SU-DHL-6 (cell line): ENCODE results near the gene SH3BGRL3.
"Not testable (repeated sequence)": the region's sequence is repeated elsewhere in the genome, so short reads cannot be mapped to it uniquely, and the experiment has no call there.

Source experiments
- H2AFZ ChIP-seq: fragments of 200-600 bp; sonication (generic); 2 replicates; pipeline ENCODE4 v1.6.1; 2014; ENCODE audit warnings: low read depth, mild to moderate bottlenecking, moderate library complexity, mixed read lengths, antibody characterized with exemption, low read length; ENCODE audit not compliant: severe bottlenecking
- H3F3A ChIP-seq: fragments of 200-600 bp; shearing (Covaris generic); 2 replicates; pipeline ENCODE4 v1.6.0; 2016; ENCODE audit warnings: antibody characterized with exemption, mild to moderate bottlenecking; ENCODE audit not compliant: insufficient read depth
- H3K27ac ChIP-seq: fragments of 200-600 bp; sonication (generic); 2 replicates; pipeline ENCODE4 v1.5.1; 2016; ENCODE audit warnings: low read depth, mild to moderate bottlenecking, low read length, moderate library complexity, mixed read lengths
- H3K27me3 ChIP-seq: fragments of 200-600 bp; sonication (generic), shearing (Covaris generic); 2 replicates; pipeline ENCODE4 v1.6.0; 2014; ENCODE audit warnings: mild to moderate bottlenecking, low read length
- H3K36me3 ChIP-seq: fragments of 200-600 bp; sonication (generic); 2 replicates; pipeline ENCODE4 v1.6.1; 2014; ENCODE audit warnings: mild to moderate bottlenecking, low read length, mixed read lengths
- H3K4me2 ChIP-seq: fragments of 300-600, 200-600 bp; shearing (Covaris generic), sonication (generic); 2 replicates; pipeline ENCODE4 v1.6.0; 2014; ENCODE audit warnings: low read length, low read depth, mild to moderate bottlenecking; ENCODE audit not compliant: poor library complexity, severe bottlenecking
- H3K4me3 ChIP-seq: fragments of 200-600 bp; sonication (generic); 2 replicates; pipeline ENCODE4 v1.5.1; 2014; ENCODE audit warnings: antibody characterized with exemption, low read length, mild to moderate bottlenecking, mixed read lengths; ENCODE audit not compliant: insufficient read depth, poor library complexity, severe bottlenecking
- H3K79me2 ChIP-seq: fragments of 200-600 bp; sonication (generic); 2 replicates; pipeline ENCODE4 v1.6.1; 2014; ENCODE audit warnings: mild to moderate bottlenecking, low read length, moderate library complexity; ENCODE audit not compliant: insufficient read depth
- H3K9ac ChIP-seq: fragments of 200-600 bp; sonication (generic); 2 replicates; pipeline ENCODE4 v1.7.0; 2014; ENCODE audit warnings: mild to moderate bottlenecking, low read length
- H3K9me2 ChIP-seq: fragments of 200-600 bp; sonication (generic); replicated peaks from 2 replicates; pipeline ENCODE4 v1.6.1; 2014; ENCODE audit warnings: low read length; ENCODE audit not compliant: insufficient read depth
- H3K9me3 ChIP-seq: fragments of 200-600 bp; sonication (generic); 2 replicates; pipeline ENCODE4 v1.6.1; 2014; ENCODE audit warnings: low read length, mixed read lengths; ENCODE audit not compliant: insufficient read depth
- H4K20me1 ChIP-seq: fragments of 200-600 bp; sonication (generic); 2 replicates; pipeline ENCODE4 v1.6.1; 2014; ENCODE audit warnings: low read depth, mild to moderate bottlenecking, antibody characterized with exemption, low read length, moderate library complexity, mixed read lengths
- CTCF ChIP-seq: fragments of 200-600 bp; sonication (generic); IDR thresholded peaks from one replicate; pipeline ENCODE4 v1.5.1; 2017; ENCODE audit warnings: antibody characterized with exemption, mild to moderate bottlenecking, low read length, moderate library complexity; ENCODE audit not compliant: insufficient read depth, poor library complexity, severe bottlenecking
- EZH2phosphoT487 ChIP-seq: fragments of 200-600 bp; sonication (generic), shearing (Covaris generic); conservative IDR thresholded peaks from 2 replicates; pipeline ENCODE4 v1.6.1; 2018; ENCODE audit warnings: mild to moderate bottlenecking, antibody characterized with exemption, low read length, moderate library complexity, mixed read lengths

The SH3BGRL3 gene

GRCh38 chr1:26327956-26328362 lies 48.1 kb downstream of the SH3BGRL3 start:
- no peak overlapping the region for H3K9ac ChIP-seq
- no peaks in the 10 kb centered on the region for H3F3A ChIP-seq
- no peaks in the 10 kb centered on the region for H3K27me3 ChIP-seq
- H4K20me1 ChIP-seq = no peaks in the 10 kb centered on the region
- no peak overlapping the region for H2AFZ ChIP-seq
- no peak overlapping the region for H3K4me3 ChIP-seq
- no peak overlapping the region for H3K27ac ChIP-seq
- H3K9me3 ChIP-seq = no peaks in the 10 kb centered on the region
- no peaks in the 10 kb centered on the region for H3K9me2 ChIP-seq
- no peaks in the 10 kb centered on the region for H3K36me3 ChIP-seq
- H3K79me2 ChIP-seq = no peaks in the 10 kb centered on the region
- no peak for TF ChIP-seq CTCF
- no peak for TF ChIP-seq EZH2phosphoT487
- no peak overlapping the region for H3K4me2 ChIP-seq

- no peaks in the 10 kb centered on the region for H3K27me3 ChIP-seq
- no peaks in the 10 kb centered on the region for H3K9me3 ChIP-seq
- no peak for TF ChIP-seq EZH2phosphoT487
- no peak for TF ChIP-seq CTCF
- H3K4me2 ChIP-seq = no peak overlapping the region
- no peaks in the 10 kb centered on the region for H3K36me3 ChIP-seq
- no peak overlapping the region for H3K9ac ChIP-seq
- H3F3A ChIP-seq = no peaks in the 10 kb centered on the region
- H3K79me2 ChIP-seq = no peaks in the 10 kb centered on the region
- no peak overlapping the region for H2AFZ ChIP-seq
- no peak overlapping the region for H3K27ac ChIP-seq
- H3K9me2 ChIP-seq = no peaks in the 10 kb centered on the region
- no peak overlapping the region for H3K4me3 ChIP-seq
- H4K20me1 ChIP-seq = no peaks in the 10 kb centered on the region
Observed at GRCh38 chr1:26328597-26328996, 48.7 kb downstream of the SH3BGRL3 start.

- not testable (repeated sequence) for H3K36me3 ChIP-seq, H3K27ac ChIP-seq, H3K27me3 ChIP-seq, H3K79me2 ChIP-seq, H3K9me2 ChIP-seq, H3F3A ChIP-seq, H3K9ac ChIP-seq, H2AFZ ChIP-seq, H3K4me3 ChIP-seq, H3K9me3 ChIP-seq, H4K20me1 ChIP-seq, H3K4me2 ChIP-seq
Observed at GRCh38 chr1:26329380-26329779, 49.5 kb downstream of the SH3BGRL3 start.

DNA sequence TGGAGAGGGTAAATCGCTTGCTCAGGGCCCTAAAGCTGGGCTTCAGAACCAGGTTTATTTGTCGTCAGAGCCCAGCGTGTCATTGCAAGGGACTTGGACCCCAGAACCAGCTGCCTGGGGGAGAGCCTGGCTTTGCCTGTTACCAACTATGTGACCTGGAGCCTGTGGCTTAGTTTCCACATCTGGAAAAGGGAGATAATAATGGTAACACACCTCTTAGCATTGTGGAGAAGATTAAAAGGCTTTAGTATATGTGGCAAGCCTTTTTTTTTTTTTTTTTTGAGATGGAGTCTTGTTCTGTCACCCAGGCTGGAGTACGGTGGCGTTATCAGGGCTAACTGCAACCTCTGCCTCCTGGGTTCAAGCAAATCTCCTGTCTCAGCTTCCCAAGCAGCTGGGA lies 50.4 kb downstream of the SH3BGRL3 start:
- Histone ChIP-seq H3K9ac (no peak overlapping the region), H2AFZ (no peak overlapping the region), H3K27ac (no peak overlapping the region), H3K4me2 (no peak overlapping the region), H3F3A (no peaks in the 10 kb centered on the region), H3K36me3 (no peaks in the 10 kb centered on the region), H3K79me2 (no peaks in the 10 kb centered on the region), H3K27me3 (no peaks in the 10 kb centered on the region), H4K20me1 (no peaks in the 10 kb centered on the region), H3K4me3 (no peak overlapping the region), H3K9me3 (no peaks in the 10 kb centered on the region), H3K9me2 (no peaks in the 10 kb centered on the region)
- TF ChIP-seq EZH2phosphoT487 (no peak), CTCF (no peak)
